Fibroblast of skin of scalp (primary cell): Measurements from ENCODE around the gene LYPD6.

Source experiments
- DNase-seq: peaks from one replicate; pipeline ENCODE4 v3.0.0-alpha.2; 2013

LYPD6 gene

DNA sequence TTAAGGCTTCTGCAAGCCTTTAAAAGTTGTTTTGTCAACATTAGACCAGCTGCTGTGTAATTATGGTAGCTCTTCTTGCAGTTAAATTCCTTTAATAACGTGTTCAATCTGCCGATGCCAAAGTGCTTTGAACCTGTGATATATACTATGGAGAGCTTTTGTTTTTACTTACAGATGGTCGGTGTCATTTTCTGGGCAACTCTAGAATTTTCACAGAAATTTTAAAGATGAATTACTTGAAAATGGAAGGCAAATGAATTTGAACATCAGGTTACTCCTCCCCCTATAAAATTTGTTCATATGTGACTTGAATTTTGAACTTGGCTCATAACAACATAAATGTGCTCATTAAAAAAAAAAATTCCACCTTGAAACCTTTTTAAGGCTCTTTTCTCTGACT is 23.0 kb downstream of the LYPD6 start:
- DNase-seq = no peak

DNA sequence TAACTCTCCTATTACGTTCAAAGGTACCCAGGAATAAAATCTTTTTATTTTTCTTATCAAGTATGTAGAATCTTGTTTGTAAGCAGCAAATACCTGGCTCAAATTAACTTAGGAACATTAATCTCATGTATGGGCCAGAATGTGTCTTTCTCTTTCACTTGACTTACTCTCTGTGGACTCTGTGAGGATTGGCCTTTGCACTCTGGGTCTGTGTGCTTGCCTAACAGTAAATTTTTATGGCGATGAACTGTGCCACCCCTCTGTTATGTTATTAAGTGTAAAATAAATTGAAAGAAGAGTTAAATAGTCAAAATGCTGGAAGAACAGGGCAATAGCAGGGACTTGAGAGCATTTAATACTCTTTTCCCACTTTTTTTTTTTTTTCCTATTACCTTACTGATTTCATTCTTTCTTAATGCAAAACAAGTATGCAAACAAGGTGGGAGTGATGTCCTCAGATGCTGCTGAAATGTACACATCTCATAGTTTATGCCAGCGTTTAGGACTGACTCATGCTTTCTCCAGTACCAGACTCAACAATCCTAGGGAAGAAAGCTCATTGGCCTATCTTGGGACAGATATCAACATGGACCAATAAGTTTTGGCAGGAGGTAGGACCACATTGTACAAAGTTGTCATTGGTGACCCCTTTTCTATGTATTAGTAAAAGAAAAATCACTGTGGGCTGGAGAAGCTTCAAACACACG is 25.5 kb downstream of the LYPD6 start:
- DNase-seq = no peak

DNA sequence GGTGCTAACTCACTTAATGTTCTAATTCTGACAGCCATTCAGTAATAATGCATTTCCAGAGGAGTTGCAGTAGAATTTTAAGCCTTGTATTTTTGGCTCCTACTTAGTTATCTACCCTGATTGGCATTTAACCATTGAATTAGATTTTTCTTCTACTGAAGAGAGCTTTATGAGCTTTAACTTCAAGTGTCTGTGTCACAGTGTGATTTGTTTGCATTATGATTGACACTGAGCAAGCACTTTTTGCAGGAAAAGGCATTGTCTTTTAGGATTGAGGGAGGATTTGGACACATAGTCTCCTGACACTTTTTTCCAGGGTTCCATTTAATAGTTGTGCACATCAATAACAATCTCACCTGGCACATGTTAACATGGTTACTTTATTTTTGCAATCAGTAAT is 26.7 kb downstream of the LYPD6 start:
- DNase-seq = no peak

DNA sequence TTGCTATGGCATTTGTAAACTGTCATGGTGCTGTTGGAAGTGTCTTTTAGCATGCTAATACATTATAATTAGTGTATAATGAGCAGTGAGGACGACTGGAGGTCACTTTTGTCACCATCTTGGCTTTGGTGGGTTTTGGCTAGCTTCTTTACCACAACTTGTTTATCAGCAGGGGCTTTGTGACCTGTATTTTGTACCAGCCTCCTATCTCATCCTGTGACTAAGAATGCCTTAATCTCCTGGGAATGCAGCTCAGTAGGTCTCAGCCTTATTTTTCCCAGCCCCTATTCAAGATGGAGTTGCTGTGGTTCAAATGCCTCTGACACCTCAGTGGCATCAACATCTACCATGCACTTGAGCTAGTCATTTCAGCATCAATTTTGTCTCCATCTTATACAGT is 29.7 kb downstream of the LYPD6 start:
- no peak for DNase-seq

DNA sequence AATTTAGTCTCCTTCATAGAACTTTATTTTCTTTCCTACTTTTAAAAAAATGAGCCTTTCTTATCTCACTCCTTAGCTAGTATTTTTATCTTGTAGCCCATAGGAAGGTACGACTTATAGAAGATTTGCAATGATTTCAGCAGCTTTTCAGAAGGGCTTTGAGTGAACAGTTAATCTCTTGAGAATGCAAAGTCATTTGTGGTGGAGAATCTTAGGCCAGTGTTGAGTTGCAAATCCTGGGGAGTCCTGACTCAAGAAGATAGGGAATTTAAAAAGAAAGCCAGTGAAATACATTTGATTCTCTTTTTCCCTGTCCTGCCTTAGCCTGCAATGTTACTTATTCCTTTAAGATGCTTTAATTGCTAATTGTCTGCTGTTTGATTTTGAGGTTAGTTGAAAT is 33.6 kb downstream of the LYPD6 start:
- peak; percentile 28 for DNase-seq

DNA sequence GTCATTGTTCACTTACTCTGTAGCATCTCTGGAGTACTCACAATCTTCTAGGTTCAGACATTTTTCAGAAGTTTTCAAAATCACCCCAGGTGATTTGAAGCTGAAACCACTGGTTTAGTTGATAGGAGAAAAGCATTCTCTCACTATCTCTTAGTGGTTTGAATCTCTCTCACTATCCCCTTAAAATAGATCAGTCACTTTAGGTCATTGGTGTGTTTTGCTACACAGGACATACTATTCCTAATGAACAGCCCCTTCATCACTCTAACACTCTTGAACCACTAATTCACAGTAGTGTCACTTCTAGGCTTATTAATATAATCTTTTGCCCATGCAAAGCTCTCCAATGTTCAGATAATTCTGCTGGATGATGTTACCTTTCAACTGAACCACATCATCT is 34.5 kb downstream of the LYPD6 start:
- no peak for DNase-seq

DNA sequence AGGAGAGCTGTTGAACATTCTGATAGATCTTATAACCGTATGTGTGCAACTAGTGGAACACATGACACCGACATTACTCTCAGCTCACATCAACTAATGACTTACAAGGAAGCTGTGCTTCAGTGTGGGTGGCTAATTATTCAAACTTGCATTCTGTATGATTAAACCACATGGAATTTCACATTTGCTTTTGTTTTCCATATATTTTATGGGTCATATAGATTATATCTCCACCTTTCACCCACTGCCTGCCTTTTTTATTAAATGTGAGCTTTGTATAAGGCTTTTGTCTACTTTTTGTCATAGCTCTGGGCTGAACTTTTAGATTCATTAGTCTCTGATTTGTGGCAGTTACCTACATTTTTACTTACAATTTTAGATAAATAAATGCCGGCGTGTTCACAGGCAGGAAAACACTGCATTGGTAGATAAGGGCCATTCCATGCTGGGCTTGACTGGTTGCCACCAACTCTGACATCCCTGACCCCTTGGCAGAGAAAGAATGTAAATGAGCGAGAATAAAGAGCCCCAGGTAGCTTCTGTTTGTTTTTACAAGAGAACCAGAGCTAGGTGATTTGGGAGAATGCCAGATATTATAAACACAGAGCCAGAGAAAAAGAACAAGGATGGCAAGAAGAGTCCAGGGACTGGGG is 35.7 kb downstream of the LYPD6 start:
- peak; percentile 59 for DNase-seq

DNA sequence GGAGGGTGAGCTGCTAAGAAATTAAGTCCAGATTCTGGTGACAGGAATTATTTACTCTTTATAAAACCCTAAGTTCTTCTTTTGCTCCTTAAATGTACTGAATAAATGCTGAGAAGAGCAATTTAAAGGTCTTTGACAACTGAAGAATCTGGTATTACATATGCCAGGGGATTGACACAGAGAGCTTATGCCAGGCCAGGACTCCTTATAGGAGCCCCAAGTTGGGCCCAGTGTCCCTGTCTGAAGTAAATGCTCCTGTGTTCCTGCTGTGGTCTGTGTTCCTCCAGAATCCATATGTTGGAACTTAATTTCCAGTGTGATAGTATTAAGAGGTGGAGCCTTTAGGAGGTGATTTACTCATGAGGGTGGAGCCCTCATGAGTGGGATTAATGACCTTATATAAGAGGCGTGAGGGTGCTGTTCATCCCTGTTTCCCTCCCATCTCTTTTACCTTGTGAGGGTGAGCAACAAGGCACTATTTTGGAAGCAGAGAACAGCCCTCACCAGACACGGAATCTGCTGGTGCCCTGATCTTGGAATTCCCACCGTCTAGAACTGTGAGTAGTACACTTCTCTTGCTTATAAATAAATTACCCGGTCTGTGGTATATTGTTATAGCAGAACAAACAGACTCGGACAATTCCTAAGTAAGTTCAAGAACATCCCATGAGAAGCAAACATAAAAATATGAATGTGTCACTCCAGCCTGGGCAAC is 39.8 kb downstream of the LYPD6 start:
- DNase-seq = no peak

DNA sequence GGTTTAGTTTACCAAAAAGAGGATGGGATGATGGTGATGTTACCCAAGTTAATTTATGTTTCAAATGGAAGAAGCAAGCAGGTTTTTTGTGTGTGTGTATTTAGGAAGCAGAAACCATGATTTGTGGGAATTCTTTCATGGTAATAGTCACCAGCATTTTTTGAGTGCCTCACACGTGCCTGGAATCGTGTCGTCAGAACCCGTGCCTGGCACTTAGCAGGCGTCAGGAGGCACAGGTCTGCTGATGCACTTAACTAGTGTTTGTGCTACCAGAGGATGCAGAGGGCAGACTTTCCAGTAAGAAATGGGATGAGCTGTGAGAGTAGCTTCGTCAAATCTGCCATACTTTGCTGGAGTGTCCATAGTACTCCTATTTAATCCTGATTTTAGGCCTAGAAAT is 41.1 kb downstream of the LYPD6 start:
- DNase-seq = no peak

DNA sequence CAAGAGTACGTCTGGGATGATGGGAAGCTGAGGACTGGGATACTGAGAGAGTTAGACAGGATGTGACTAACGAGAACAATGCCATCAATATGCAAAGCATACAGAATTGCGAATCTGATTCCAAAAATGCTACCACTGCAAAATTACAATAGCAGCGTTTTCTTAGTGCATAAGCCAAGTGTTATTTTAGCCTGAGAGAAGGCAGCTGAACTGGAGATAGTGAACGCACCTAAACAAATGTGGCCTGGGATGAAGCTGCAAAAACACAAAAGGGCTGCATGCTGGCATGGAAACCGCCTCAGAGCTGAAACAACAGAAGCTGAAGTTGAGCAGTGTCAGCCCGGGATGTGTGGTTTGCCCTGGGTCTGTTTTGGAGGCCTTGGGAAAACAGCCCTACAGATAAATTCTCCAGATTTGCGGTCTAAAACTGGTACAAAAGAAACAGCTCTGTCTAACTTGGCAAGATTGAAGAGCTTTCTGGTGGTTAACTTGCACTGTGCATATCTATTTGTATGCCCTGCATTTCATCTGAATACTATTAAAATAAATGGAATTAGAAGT is 45.5 kb downstream of the LYPD6 start:
- peak; percentile 46 for DNase-seq

DNA sequence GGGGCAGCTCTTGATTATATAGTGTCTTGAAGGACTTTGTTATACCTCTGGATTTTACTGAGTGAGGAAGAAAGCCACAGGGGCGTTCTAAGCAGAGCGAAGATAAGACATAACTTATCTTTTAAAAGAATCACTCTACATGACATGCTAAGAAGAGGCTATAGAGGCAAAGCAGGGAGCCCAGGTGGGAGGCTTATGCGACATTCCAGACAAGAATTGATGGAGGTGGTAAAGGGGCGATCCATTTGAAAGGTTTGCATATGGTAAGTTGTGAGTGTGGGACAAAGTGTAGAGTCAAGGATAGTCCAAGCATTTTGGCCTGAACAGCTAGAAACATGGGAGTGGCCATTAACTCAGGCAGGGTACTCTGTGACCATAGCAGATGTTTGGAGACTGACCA is 49.8 kb downstream of the LYPD6 start:
- no peak for DNase-seq

DNA sequence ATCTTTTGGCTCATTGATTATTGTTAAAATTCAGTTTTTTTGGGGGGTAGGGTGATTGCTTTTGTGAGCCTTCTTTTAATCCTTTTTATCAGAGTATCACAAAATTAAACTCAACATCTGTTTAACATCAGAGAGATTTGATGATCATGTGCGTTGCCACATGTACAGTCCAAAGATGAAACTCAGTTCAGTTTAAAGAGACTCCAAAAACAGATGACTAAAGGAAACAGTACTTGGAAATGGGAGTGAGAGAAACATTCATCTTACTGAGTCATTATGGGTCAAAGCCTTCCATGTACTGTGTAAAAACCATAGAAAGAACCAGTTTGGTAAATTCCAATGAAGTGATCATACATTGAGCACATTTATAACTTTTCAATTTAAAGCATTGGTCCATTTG is 53.0 kb downstream of the LYPD6 start:
- DNase-seq = peak; percentile 75

DNA sequence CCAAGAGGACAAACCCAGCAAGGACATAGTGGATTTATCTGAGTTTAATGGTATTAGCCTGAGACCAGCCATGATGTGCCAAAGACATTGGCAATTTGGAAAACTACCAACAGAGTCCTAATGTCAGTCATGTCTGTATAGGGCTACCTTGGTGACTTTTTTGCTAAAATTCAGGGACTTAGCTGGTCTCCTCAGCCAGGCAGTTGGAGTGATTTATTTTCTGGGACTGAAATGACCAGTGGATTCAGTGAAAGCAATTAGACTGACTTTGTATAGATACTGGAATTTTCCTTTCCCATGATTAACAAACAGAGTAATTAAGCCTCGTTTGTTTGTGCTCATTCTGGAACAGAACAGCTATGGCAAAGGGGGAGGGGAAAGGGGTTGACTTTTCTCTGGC is 55.0 kb downstream of the LYPD6 start:
- no peak for DNase-seq

DNA sequence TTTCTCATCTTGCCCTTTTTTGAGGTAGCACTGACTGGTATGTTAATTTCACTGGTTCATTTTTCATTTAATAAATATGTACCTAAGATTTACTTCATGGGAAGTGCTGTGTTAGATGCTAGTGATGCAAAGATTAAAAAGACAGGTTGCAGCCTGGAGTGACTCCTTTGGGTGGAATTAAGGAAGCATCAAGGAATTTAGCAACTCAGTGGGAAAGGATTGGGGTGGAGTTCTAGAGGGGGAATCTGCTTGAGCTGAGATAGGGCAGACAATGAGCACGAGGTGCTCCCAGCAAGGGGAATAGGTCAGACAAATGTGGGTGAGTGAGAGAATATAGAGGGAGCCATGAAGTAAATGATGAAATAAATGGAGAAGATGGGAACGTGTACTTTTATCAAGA is 57.0 kb downstream of the LYPD6 start:
- DNase-seq = no peak

DNA sequence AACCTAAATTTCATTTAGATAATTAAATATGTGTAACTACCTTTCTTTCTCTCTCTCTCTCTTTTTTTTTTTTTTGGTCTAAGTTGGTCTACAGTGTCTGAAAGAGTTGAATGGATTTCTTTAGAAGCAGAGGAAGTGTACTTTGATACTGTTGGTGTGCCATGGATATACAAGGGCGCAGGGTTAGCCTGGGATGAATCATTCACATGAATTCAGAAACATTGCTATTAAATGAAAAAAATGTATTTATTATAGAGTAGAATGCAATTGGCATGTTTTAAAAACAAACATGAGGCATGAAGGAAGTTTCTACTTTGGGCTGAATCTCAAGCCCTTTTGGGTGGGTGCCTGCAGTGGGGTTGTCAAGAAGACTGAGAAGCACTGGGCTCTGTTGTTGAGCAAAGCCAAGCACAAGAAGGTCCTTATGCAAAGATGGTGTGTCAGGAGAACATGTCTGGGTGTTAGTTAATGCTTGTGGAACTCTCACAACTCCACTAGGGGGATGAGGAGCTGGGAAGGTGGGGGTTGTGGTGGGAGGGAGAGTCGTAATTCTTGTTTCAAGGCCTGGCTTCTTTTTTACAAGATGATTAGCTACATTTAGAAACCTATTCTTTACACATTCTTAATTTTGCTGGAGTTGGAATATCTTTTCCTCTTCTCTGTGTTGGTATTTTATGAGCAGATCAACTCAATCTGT is 57.9 kb downstream of the LYPD6 start:
- peak; percentile 23 for DNase-seq

DNA sequence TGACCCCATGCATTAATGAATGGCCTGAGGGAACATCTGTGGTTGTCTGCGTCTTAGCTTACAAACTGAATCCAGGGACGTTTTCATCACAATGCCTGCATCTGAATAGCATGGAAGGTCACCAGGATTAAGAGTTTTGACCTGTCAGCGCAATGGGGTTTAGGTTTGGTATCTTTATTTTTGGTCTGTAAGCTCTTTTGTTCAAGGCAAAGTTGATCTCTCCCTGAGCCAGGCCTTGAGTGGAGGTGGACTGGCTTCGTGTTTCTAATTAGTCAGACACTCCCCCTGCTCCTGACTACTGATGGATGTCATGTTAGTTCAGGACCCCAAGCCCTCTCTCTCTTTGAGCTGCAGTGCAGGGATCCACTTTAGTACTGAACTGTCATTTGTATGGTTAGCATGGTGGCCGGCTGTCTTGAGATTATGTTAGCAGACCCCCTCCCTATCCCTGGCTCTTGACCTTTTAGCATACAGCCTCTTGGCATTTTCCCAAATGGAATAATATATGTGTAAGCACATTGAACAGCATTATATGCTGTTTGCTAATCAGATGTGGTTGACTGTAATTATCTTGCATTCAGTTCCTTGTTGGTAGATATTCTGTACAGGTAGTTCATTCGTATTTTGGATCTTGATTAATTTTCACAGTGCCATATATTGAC is 59.2 kb downstream of the LYPD6 start:
- DNase-seq = no peak

DNA sequence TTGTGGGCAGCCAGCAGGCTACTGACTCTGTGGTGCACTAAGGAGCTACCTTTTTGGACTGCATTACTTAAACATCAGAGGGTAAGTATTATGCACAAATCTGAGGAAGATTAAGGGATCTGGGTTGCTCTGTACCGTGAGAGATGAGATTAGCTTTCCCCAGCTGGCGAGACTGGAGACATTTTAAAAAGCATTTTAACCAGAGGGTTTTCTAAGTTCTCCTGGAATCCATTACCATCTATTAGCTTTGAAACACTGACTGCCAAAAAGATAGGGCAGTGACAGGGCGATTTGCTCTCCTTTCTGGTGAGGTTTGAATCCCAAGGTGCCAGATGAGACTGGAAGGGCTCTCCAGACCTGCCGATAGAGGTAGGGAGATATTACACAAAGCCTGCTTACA is 63.2 kb downstream of the LYPD6 start:
- no peak for DNase-seq

DNA sequence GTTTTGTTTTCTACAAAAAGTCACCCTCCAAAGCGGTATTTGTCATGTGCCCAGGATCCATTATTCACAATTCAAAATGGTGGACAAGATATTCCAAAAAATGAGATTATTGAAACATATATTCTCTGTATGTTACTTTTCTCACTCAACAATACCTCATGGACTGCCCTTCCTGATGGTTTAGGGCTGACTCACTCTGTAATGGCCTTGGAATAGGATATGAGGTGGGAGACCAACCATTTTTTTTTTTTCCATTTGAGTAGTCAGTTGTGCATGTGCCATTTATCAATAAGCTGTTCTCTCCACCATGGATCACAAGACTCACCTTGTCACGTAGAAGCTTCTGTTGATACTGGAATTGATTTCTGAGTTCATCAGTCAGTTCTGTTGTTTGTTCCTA is 64.5 kb downstream of the LYPD6 start:
- DNase-seq = no peak

DNA sequence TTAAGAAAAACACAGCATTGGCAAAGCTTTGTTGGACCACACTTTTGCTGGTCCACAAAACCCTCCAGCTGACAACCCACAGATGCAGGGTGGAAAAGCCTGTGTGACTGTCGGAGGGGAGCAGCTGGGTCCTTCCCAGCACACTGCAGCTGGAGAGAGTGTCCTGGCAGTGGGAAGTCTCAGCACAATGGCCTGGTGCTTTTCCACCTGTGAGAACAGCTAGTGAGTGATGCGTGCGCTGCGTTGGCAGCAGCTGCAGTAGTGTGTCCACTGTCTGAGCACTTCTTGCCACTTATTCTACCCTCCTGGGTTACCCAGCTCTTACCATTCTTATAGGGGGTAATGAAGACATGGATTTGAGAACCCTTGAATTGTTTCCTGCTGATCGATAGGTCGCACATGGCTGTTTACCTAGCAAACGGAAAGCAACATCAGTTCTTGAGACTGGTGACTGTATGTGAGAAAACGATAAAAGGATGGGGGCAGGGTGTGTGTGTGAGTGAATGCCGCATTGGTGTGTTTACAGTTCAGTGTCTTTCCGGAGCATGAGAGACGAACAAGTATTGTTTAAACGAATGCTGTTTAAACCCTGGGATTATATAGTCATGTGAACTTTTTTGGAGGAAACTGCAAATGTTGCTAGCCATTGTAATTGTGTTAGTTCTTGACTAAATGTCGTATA is 69.7 kb downstream of the LYPD6 start:
- no peak for DNase-seq

DNA sequence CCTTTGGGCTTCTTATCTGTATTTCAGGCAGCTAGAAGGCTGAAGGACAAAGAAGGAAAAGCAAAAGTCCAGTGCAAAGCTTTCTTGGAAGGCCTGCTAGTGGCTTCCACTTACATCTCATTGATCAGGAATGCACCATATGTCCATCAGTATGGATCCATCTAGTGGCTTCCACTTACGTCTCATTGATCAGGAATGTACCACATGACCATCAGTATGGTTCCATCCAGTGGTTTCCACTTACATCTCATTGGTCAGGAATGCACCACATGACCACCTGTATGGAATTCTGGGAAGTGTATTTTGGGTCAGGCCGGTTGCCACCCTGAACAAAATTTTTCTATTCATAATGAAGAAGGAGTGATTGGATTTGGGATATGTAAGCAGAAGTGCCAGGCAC is 70.6 kb downstream of the LYPD6 start:
- peak; percentile 73 for DNase-seq

DNA sequence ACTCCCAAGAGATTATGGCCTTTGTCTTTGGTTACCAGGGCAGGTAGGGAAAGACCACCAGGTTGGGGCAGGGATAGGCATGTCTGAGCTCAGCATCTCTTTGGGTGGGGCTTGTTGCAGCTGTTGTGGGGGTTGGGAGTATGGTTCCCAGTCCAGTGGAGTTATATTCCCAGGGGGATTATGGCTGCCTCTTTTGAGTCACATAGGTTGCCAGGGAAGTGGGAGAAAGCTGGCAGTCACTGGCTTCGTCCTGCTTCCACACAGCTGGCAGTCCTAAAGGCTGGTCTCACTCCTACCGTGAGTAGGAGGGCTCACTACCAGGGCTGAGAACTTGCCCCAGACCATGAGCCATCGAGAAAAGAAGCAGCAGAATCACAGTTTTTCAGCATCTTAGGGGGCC is 79.1 kb downstream of the LYPD6 start:
- DNase-seq = no peak
